Measurements from ENCODE around the gene FOXI3. TPM values are rescaled to one million over a fixed set of nuclear protein-coding genes. Genes with fewer than 3 reads are reported as not detected.

Gene FOXI3
- total RNA-seq, result not detected

- TF ChIP-seq, protein P1, sequence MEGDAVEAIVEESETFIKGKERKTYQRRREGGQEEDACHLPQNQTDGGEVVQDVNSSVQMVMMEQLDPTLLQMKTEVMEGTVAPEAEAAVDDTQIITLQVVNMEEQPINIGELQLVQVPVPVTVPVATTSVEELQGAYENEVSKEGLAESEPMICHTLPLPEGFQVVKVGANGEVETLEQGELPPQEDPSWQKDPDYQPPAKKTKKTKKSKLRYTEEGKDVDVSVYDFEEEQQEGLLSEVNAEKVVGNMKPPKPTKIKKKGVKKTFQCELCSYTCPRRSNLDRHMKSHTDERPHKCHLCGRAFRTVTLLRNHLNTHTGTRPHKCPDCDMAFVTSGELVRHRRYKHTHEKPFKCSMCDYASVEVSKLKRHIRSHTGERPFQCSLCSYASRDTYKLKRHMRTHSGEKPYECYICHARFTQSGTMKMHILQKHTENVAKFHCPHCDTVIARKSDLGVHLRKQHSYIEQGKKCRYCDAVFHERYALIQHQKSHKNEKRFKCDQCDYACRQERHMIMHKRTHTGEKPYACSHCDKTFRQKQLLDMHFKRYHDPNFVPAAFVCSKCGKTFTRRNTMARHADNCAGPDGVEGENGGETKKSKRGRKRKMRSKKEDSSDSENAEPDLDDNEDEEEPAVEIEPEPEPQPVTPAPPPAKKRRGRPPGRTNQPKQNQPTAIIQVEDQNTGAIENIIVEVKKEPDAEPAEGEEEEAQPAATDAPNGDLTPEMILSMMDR (IDR thresholded peaks at IDR 0.05), result no peak
- Histone ChIP-seq H3K27ac (no peak within 1 kb of the TSS), H3K4me1 (no peaks in the 10 kb centered on the region), H3K36me3 (no peaks in the 10 kb centered on the region), H3K27me3 (peaks cover 12% of the 10 kb centered on the region), H3K9me3 (no peaks in the 10 kb centered on the region), H3K4me3 (peak within 1 kb of the TSS; percentile 54 to 55)
- intact Hi-C loops (cut with DNase I), result no loop called here
- DNase-seq (ENCODE audit: low spot score in 2 of 2), result no peak
Measured at GRCh38 chr2:88452565-88452905, at the start of gene FOXI3. Gene FOXI3 (minus strand): TSS chr2:88452693. CDS start chr2:88452535, 158 bp downstream.

DNA sequence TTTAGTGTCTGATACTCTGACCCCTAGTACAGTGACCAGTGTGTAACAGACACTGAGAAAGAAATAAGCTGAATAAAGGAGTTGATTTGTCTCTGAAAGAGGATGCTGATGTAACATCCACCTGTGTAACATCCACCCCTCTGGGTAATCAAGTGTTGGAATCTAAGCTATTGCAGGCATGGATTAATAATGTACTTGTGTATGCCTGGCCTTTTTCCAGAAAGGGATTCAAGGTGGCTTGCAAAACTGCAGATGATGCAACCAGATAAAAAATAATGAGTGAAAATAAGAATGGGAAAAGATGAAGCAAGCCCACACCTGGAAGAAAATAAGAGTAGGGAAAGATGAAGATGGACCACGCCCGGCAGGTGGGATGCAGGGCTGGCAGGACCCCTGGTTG is 48.2 kb upstream of the FOXI3 start:
- H3K4me1 ChIP-seq, result no peaks in the 10 kb centered on the region
- H3K9me3 ChIP-seq, result no peaks in the 10 kb centered on the region
- H3K27ac ChIP-seq, result no peak overlapping the region
- no peaks in the 10 kb centered on the region for H3K27me3 ChIP-seq
- no peak for DNase-seq (ENCODE audit: low spot score in 2 of 2)
- TF ChIP-seq, protein P1 (IDR thresholded peaks at IDR 0.05), result no peak
- no peaks in the 10 kb centered on the region for H3K36me3 ChIP-seq
- H3K4me3 ChIP-seq, result no peak overlapping the region
- intact Hi-C loops (cut with DNase I), result no loop called here

- Histone ChIP-seq H3K9me3 (no peaks in the 10 kb centered on the region), H3K27ac (no peak overlapping the region), H3K27me3 (no peaks in the 10 kb centered on the region), H3K36me3 (no peaks in the 10 kb centered on the region), H3K4me1 (no peaks in the 10 kb centered on the region), H3K4me3 (no peak overlapping the region)
- DNase-seq (ENCODE audit: low spot score in 2 of 2), result no peak
- TF ChIP-seq, protein P1 (IDR thresholded peaks at IDR 0.05), result no peak
- intact Hi-C loops (cut with DNase I), result no loop called here
Measured at GRCh38 chr2:88499204-88499603, 46.7 kb upstream of the FOXI3 start.

DNA sequence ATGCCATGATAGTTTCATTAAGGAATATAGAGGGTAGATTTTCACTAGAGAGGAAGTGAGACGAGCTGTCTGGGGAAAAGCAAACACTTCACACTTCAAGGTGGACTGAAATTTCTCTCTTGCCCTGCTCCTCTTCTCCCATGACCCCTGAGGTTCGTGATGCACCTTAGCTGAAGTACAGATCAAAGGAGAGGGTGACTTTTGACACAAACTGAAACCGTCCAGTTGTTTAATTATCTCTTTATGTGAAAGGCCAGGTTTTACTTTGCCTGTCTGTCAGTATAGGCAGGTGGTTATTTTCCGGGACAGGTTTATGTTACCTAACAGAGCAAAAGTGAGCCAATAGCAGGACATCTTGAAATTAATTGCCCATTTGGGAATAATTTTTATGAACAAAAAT is 41.0 kb upstream of the FOXI3 start:
- no peaks in the 10 kb centered on the region for H3K27me3 ChIP-seq
- DNase-seq (ENCODE audit: low spot score in 2 of 2), result no peak
- no peaks in the 10 kb centered on the region for H3K36me3 ChIP-seq
- no peaks in the 10 kb centered on the region for H3K9me3 ChIP-seq
- no peaks in the 10 kb centered on the region for H3K4me1 ChIP-seq
- TF ChIP-seq, protein P1 (IDR thresholded peaks at IDR 0.05), result no peak
- intact Hi-C loops (cut with DNase I), result no loop called here
- H3K27ac ChIP-seq, result no peak overlapping the region
- no peak overlapping the region for H3K4me3 ChIP-seq

- intact Hi-C loops (cut with DNase I), result no loop called here
- no peak overlapping the region for H3K4me3 ChIP-seq
- H3K9me3 ChIP-seq, result no peaks in the 10 kb centered on the region
- H3K4me1 ChIP-seq, result no peaks in the 10 kb centered on the region
- TF ChIP-seq, protein P1 (IDR thresholded peaks at IDR 0.05), result no peak
- DNase-seq (ENCODE audit: low spot score in 2 of 2), result no peak
- no peaks in the 10 kb centered on the region for H3K36me3 ChIP-seq
- no peaks in the 10 kb centered on the region for H3K27me3 ChIP-seq
- H3K27ac ChIP-seq, result no peak overlapping the region
Measured at GRCh38 chr2:88492002-88492401, 39.5 kb upstream of the FOXI3 start.

DNA sequence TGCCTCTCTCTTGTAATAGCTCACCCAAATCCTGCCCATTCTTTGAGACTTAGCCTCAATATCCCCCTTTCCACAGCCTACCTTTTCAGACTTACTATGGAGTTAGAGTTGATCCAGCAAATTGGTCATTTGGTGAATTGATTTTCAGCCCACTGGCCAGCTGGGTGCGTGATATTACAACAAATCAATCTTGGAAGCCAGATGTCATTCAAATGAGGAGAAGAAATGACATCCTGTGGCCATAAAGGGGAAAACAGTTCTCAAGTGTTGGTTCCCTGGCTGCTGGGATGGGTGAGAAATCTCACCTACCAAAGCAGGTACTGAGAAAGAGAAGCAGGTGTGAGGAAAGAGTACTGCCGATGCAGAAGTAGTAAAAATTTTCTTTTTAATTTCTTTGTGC is 36.7 kb upstream of the FOXI3 start:
- intact Hi-C loops (cut with DNase I), result no loop called here
- TF ChIP-seq, protein P1 (IDR thresholded peaks at IDR 0.05), result no peak

More for the DNA sequence above, 36.7 kb upstream of the FOXI3 start:
- Histone ChIP-seq H3K4me1 (no peaks in the 10 kb centered on the region), H3K9me3 (no peaks in the 10 kb centered on the region), H3K27me3 (no peaks in the 10 kb centered on the region), H3K27ac (no peak overlapping the region), H3K4me3 (no peak overlapping the region), H3K36me3 (no peaks in the 10 kb centered on the region)
- no peak for DNase-seq (ENCODE audit: low spot score in 2 of 2)

All from ascending aorta (tissue), 2 donors.